Measurements from ENCODE around the gene UTP4.

DNA sequence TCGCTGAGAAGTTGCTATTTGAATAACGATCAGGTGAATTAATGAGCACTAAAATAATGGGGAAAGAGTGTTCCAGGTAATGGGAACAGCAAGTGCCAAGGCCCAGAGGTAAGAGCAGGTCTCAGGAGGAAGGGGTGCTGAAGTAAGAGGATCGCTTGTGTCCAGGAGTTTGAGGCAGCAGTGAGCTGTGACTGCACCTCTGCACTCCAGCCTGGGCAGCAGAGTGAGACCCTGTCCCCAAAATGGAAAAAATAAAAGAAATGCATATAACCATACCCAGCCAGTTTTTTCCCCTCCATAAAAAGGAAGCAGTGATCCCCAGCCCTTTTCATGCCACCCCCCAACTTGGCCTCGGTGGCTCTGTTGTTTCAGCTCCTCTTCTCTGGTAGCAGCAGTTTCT is 43.8 kb upstream of the UTP4 start:
- TF ChIP-seq EP300 (IDR thresholded peaks at IDR 0.05) = no peak
- TF ChIP-seq CTCF (IDR thresholded peaks at IDR 0.05) = no peak
- TF ChIP-seq POLR2AphosphoS5 (IDR thresholded peaks at IDR 0.05) = no peak

All from gastroesophageal sphincter (tissue), 3 donors.